HepG2 (cell line): ENCODE measurements around the gene ITPRIP. TPM values are rescaled to one million over a fixed set of nuclear protein-coding genes. Genes with fewer than 3 reads are reported as not detected.
A peak's percentile ranks its signal among the peaks of the same experiment; 100 is the strongest.

Experiments used
- ATAC-seq: fragments of 200-7000 bp; cut with Tn5 transposase; 3 replicates; pipeline ENCODE4 v1.9.1; 2020; ENCODE audit warnings: mild to moderate bottlenecking, moderate library complexity
- BruUV-seq: library from RNA; stranded (reverse); fragments of 400-500 nt; replicated peaks from 2 replicates; lab custom pipeline; 2021; lab: Mats Ljungman, UMichigan
- CTCF ChIA-PET: fragments of 300-600 bp; formaldehyde crosslinking; extraction: SDS; loops from one replicate; lab custom pipeline; 2021; ENCODE audit warnings: low total read pairs, inconsistent platforms, low intra/inter-chr PET ratio; lab: Yijun Ruan, JAX
- POLR2A ChIA-PET: fragments of 350-600 bp; sonication (Branson Sonifier 250); formaldehyde crosslinking; loops from one replicate; lab custom pipeline; 2020; ENCODE audit warnings: antibody characterized with exemption, inconsistent platforms; lab: Yijun Ruan, JAX
- DNase-seq: peaks from one replicate; pipeline ENCODE4 v3.0.0-alpha.2; 2015; ENCODE audit warnings: low spot score
- FAIRE-seq: peaks from 3 replicates; lab custom pipeline; 2011; peaks lifted over from hg19 to GRCh38; lab: Jason Lieb, UNC
- H2AFZ ChIP-seq: one replicate; pipeline ENCODE4 v1.6.1; 2011; ENCODE audit warnings: low read length, inconsistent platforms
- H3K27ac ChIP-seq: fragments of 300-600 bp; 3 replicates; pipeline ENCODE4 v1.8.0; 2011; ENCODE audit warnings: mixed run types, mild to moderate bottlenecking, mixed read lengths, low read length, inconsistent platforms; ENCODE audit not compliant: insufficient read depth; ENCODE audit errors: extremely low read length
- H3K27me3 ChIP-seq, 2 experiments: fragments of 200-600 bp in 1 of 2; 2 replicates in 1 of 2; 3 replicates in 1 of 2; pipeline versions ENCODE4 v1.6.0 to v1.8.0; 2011; ENCODE audit warnings: low read length in 2 of 2, mild to moderate bottlenecking in 2 of 2, moderate library complexity in 2 of 2, inconsistent platforms in 1 of 2; ENCODE audit not compliant: insufficient read depth in 2 of 2, control insufficient read depth in 1 of 2
- H3K36me3 ChIP-seq, 2 experiments: fragments of 200-600 bp in 1 of 2; replicated peaks in 1 of 2; 2 replicates in 1 of 2; 3 replicates in 1 of 2; pipeline versions ENCODE4 v1.5.1 to v1.8.0; 2011; ENCODE audit warnings: low read length in 2 of 2, inconsistent platforms in 1 of 2; ENCODE audit not compliant: insufficient read depth in 2 of 2, control insufficient read depth in 1 of 2
- H3K4me1 ChIP-seq: 2 replicates; pipeline ENCODE4 v1.5.1; 2012; ENCODE audit warnings: low read length, inconsistent platforms; ENCODE audit not compliant: insufficient read depth
- H3K4me2 ChIP-seq: 2 replicates; pipeline ENCODE4 v1.6.0; 2011; ENCODE audit warnings: low read depth, low read length, inconsistent platforms
- H3K4me3 ChIP-seq, 3 experiments: fragments of 200-600 bp in 1 of 3; sonication (generic), shearing (Covaris generic) in 1 of 3; replicated peaks in 1 of 3; 2 replicates each; pipeline ENCODE4 v1.5.1; 2011 to 2016; ENCODE audit warnings: low read length in 3 of 3, inconsistent platforms in 2 of 3, low read depth in 2 of 3, mild to moderate bottlenecking in 2 of 3, control low read depth in 1 of 3, mixed read lengths in 1 of 3; ENCODE audit not compliant: insufficient read depth in 1 of 3
- H3K79me2 ChIP-seq: one replicate; pipeline ENCODE4 v1.6.1; 2011; ENCODE audit warnings: low read length, inconsistent platforms; ENCODE audit not compliant: insufficient read depth
- H3K9ac ChIP-seq: 2 replicates; pipeline ENCODE4 v1.6.0; 2011; ENCODE audit warnings: mild to moderate bottlenecking, low read depth, low read length, inconsistent platforms; ENCODE audit not compliant: insufficient read depth
- H3K9me3 ChIP-seq: 2 replicates; pipeline ENCODE4 v1.5.1; 2012; ENCODE audit warnings: mild to moderate bottlenecking, low read length
- H4K20me1 ChIP-seq: 2 replicates; pipeline ENCODE4 v1.6.0; 2011; ENCODE audit warnings: inconsistent platforms, mild to moderate bottlenecking, low read length, moderate library complexity; ENCODE audit not compliant: insufficient read depth
- MTF2 ChIP-seq: sonication (generic); formaldehyde crosslinking; IDR thresholded peaks from 2 replicates; pipeline ENCODE4 v1.5.0; 2020; ENCODE audit warnings: missing genetic modification reagents, borderline replicate concordance
- RAD21 ChIP-seq: fragments of 450-650 bp; formaldehyde crosslinking; IDR thresholded peaks from 2 replicates; pipeline ENCODE4 v1.5.0; 2020; ENCODE audit warnings: mild to moderate bottlenecking
- WIZ ChIP-seq: sonication (generic); formaldehyde crosslinking; IDR thresholded peaks from 2 replicates; pipeline ENCODE4 v1.5.1; 2020; ENCODE audit warnings: mild to moderate bottlenecking, missing genetic modification reagents
- ZFP36L2 ChIP-seq: sonication (generic); formaldehyde crosslinking; IDR thresholded peaks from 2 replicates; pipeline ENCODE4 v1.4.0; 2020; ENCODE audit warnings: missing genetic modification reagents
- ZFY ChIP-seq: sonication (generic); formaldehyde crosslinking; IDR thresholded peaks from 2 replicates; pipeline ENCODE4 v1.4.0; 2020; ENCODE audit warnings: missing genetic modification reagents
- ZKSCAN1 ChIP-seq: fragments of 150-350 bp; IDR thresholded peaks from 2 replicates; pipeline ENCODE4 v1.6.1; 2014; ENCODE audit warnings: low read length
- ZNF563 ChIP-seq: sonication (generic); formaldehyde crosslinking; IDR thresholded peaks from 2 replicates; pipeline ENCODE4 v1.8.0; 2022; ENCODE audit warnings: mild to moderate bottlenecking, moderate library complexity, missing genetic modification reagents
- ZNF589 ChIP-seq: sonication (generic); formaldehyde crosslinking; conservative IDR thresholded peaks from 2 replicates; pipeline ENCODE4 v1.8.0; 2022; ENCODE audit warnings: mild to moderate bottlenecking, moderate library complexity, missing genetic modification reagents
- ZNF7 ChIP-seq: IDR thresholded peaks from 2 replicates; pipeline ENCODE4 v1.6.1; 2016; ENCODE audit warnings: missing biosample characterization, missing genetic modification reagents
- WGBS: methylation state at CpG from one replicate; pipeline ENCODE4 v1.1.6; 2017; ENCODE audit warnings: low lambda C conversion rate; 5-methylcytosine and 5-hydroxymethylcytosine counted together
- in situ Hi-C: cut with HindIII; loops from 2 replicates; pipeline ENCODE4 v1.10.0; 2017; ENCODE audit warnings: low pct_unique_long_range_greater_than_20kb; ENCODE audit not compliant: extremely low pct_ligation_motif_present
- intact Hi-C: fragments of 100-400 bp; cut with micrococcal nuclease; formaldehyde crosslinking; loops from one replicate; pipeline ENCODE4 v1.10.0; 2022; ENCODE audit not compliant: unreplicated experiment
- polyA plus RNA-seq, 8 experiments: library from polyadenylated mRNA; depleted of rRNA in 3 of 8; stranded (reverse) in 7 of 8; unstranded in 1 of 8; fragments of >200 nt; fragmentation: Illumina TruSeq in 4 of 8; extraction: Trizol in 4 of 8; gene quantifications; 2 replicates each; pipeline versions ENCODE4 v1.2.1 to v1.2.3, GENCODE V29; 2011 to 2016; ENCODE audit warnings: low read depth in 4 of 8, missing spikeins in 1 of 8, mixed read lengths in 1 of 8; ENCODE audit not compliant: insufficient read depth in 1 of 8
- total RNA-seq, 5 experiments: library from RNA; depleted of rRNA; stranded (reverse); fragments of >200 nt; fragmentation: Illumina TruSeq; extraction: Trizol; gene quantifications; 2 replicates each; pipeline ENCODE4 v1.2.3, GENCODE V29; 2016; ENCODE audit warnings: low read depth in 1 of 5
- TF ChIP-seq, protein P1 (sequence below): IDR thresholded peaks from 2 replicates; pipeline ENCODE4 v1.6.1; 2016
- TF ChIP-seq, protein P2 (sequence below): sonication (generic); formaldehyde crosslinking; IDR thresholded peaks from 2 replicates; pipeline ENCODE4 v1.5.0; 2020; ENCODE audit warnings: mild to moderate bottlenecking, missing genetic modification reagents, moderate library complexity

ITPRIP gene
- total and polyA plus RNA-seq, 2 of the 13 experiments (the other 11 are each of a cell fraction or from before 2014, with no cell fraction given), result 1.00 to 2.8 TPM

DNA sequence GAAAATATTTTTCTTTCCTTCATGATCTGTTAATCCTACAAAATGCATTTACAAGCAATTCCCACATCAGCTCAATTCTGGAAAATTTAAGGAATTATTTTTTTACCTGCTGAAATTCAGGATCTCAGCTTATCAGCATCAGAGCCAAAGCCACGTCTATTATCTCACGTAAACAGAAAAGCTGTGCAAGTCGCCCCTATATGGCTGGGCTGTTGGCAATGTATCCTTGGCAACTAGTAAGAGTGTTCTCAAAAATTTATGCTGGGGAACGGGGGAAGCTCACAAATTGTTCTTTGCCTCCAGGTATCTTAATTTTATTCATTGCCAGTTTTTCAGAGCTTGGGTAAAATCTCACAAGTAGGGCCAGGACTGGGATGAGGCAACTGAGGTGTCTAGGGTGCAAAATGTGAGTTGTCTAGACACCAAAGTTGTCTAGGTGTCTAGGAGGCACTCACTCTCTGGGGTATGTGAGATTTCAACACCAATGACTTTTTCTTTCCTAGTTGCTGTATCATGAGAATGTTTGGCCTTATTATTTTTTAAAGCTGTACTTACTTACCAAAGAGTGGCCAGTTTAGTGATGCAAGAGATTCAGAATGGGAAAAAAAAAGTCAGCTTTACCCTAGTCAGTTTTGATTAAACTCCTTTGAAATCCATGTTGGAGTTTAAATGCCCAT, 64.2 kb downstream of the ITPRIP start:
- Histone ChIP-seq H3K4me1 (peaks cover 55% of the 10 kb centered on the region), H3K4me2 (peak overlapping the region; percentile 71), H3K36me3 (peaks cover 1 to 4% of the 10 kb centered on the region in 2 experiments; a peak in 2 of 5 replicates), H3K27ac (no peak overlapping the region), H3K9ac (no peak overlapping the region), H3K79me2 (no peaks in the 10 kb centered on the region), H3K27me3 (no peaks in the 10 kb centered on the region), H2AFZ (peak overlapping the region; percentile 11), H3K4me3 (0 out of 6 replicates have a peak overlapping the region, but pooled peaks of 1 of the 3 experiments have one; percentile 28), H3K9me3 (no peaks in the 10 kb centered on the region), H4K20me1 (no peaks in the 10 kb centered on the region)
- ATAC-seq (peak; percentile 7), DNase-seq (no peak), FAIRE-seq (no peak)
- BruUV-seq, result no TSS peak
- CTCF ChIA-PET, result interaction anchor here (0.6 to 2.8 kb wide), 4 partner anchors 18 to 229 kb away, joined by 3 to 27 read pairs (median 7); no protein-coding TSS in a partner anchor
- POLR2A ChIA-PET, result interaction anchor here (0.7 to 4.6 kb wide), 9 partner anchors 10 to 153 kb away, joined by 3 to 51 read pairs (median 4); partner anchors contain the start of genes CFAP43 and GSTO1
- in situ Hi-C loops (no loop called here), intact Hi-C loops (loop anchor here (2.0 kb wide), 1 partner anchor 15 kb away; no protein-coding TSS in a partner anchor)
- no peak for TF ChIP-seq ZNF589 (CRISPR knock-in tag)
- TF ChIP-seq ZNF563 (CRISPR knock-in tag), result no peak
- TF ChIP-seq MTF2 (CRISPR knock-in tag), result no peak
- 0 out of 2 replicates have a peak, but pooled peaks have one; percentile 1 for TF ChIP-seq ZFY (CRISPR knock-in tag)
- WGBS, result 89% methylated on average over 4 of the region's 4 CpGs

DNA sequence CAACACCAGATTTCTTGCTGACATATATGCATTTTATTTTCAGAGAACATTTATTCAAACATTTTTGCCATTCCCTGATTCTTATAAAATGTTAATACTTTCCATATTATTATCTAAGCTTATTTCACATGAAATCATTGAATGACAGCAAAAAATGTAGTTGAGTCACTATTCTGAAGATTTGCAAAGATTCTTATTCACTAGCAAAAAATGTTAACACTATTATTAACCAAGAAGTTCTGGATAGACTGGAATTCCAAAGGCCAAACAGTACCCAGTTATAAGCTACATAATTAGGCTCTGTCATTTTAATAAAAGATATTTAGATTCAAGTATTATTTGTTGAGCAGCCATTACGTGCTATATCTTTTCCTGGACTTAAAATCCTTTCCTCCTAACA, 65.0 kb downstream of the ITPRIP start:
- no peak for ATAC-seq
- H3K27me3 ChIP-seq, result no peaks in the 10 kb centered on the region
- CTCF ChIA-PET, result interaction anchor here (2.8 kb wide), 1 partner anchor 19 kb away, joined by 27 read pairs; no protein-coding TSS in a partner anchor
- H3K79me2 ChIP-seq, result no peaks in the 10 kb centered on the region
- DNase-seq, result no peak
- TF ChIP-seq, protein P1, sequence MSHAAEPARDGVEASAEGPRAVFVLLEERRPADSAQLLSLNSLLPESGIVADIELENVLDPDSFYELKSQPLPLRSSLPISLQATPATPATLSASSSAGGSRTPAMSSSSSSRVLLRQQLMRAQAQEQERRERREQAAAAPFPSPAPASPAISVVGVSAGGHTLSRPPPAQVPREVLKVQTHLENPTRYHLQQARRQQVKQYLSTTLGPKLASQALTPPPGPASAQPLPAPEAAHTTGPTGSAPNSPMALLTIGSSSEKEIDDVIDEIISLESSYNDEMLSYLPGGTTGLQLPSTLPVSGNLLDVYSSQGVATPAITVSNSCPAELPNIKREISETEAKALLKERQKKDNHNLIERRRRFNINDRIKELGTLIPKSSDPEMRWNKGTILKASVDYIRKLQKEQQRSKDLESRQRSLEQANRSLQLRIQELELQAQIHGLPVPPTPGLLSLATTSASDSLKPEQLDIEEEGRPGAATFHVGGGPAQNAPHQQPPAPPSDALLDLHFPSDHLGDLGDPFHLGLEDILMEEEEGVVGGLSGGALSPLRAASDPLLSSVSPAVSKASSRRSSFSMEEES (CRISPR knock-in tag), result no peak
- TF ChIP-seq, protein P2, sequence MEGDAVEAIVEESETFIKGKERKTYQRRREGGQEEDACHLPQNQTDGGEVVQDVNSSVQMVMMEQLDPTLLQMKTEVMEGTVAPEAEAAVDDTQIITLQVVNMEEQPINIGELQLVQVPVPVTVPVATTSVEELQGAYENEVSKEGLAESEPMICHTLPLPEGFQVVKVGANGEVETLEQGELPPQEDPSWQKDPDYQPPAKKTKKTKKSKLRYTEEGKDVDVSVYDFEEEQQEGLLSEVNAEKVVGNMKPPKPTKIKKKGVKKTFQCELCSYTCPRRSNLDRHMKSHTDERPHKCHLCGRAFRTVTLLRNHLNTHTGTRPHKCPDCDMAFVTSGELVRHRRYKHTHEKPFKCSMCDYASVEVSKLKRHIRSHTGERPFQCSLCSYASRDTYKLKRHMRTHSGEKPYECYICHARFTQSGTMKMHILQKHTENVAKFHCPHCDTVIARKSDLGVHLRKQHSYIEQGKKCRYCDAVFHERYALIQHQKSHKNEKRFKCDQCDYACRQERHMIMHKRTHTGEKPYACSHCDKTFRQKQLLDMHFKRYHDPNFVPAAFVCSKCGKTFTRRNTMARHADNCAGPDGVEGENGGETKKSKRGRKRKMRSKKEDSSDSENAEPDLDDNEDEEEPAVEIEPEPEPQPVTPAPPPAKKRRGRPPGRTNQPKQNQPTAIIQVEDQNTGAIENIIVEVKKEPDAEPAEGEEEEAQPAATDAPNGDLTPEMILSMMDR (CRISPR knock-in tag), result no peak
- TF ChIP-seq ZNF7 (CRISPR knock-in tag), result no peak
- no peak for TF ChIP-seq ZFP36L2
- no peak for TF ChIP-seq WIZ
- TF ChIP-seq ZKSCAN1, result no peak
- TF ChIP-seq RAD21, result no peak
- TF ChIP-seq, all 625 proteins: peak for 0
- POLR2A ChIA-PET, result interaction anchor here (4.1 to 4.6 kb wide), 2 partner anchors 14 to 18 kb away, joined by 23 to 51 read pairs; partner anchors contain the start of gene GSTO1
- no peaks in the 10 kb centered on the region for H4K20me1 ChIP-seq
- no peaks in the 10 kb centered on the region for H3K9me3 ChIP-seq
- H2AFZ ChIP-seq, result no peak overlapping the region
- H3K9ac ChIP-seq, result no peak overlapping the region
- peaks cover 6 to 12% of the 10 kb centered on the region in 2 experiments; a peak in 4 of 5 replicates for H3K36me3 ChIP-seq
- peaks cover 48% of the 10 kb centered on the region for H3K4me1 ChIP-seq
- in situ Hi-C loops, result no loop called here
- no peak overlapping the region for H3K4me3 ChIP-seq
- no peak overlapping the region for H3K4me2 ChIP-seq
- intact Hi-C loops, result no loop called here
- BruUV-seq, result no TSS peak
- WGBS, result 86% methylated on average over 1 of the region's 1 CpG
- H3K27ac ChIP-seq, result no peak overlapping the region
- no peak for FAIRE-seq
